ENCODE measurements around the gene NUP214.

NUP214 gene

DNA sequence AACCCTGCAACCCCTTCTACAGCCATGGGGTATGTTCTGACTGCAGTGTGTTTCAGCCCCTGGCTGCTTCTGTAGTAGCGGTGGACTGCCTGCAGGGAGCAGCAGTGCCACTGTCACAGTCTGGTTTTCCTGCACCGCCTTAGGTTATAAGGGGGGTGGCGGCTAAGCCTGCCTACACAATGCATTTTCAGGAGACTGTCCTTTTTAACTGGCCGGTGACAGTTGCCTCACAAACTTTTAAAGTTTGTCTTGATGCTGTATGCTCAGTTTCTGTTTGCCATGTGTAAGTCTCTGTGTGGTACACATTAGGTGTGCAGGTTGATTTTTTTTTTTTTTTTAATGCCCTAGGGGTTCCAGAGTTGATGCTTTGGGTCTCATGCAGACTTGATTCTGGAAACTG is 53.0 kb downstream of the NUP214 start:
- peak; percentile 78 for DNase-seq (ENCODE audit: low spot score)
- TF ChIP-seq, protein P1, sequence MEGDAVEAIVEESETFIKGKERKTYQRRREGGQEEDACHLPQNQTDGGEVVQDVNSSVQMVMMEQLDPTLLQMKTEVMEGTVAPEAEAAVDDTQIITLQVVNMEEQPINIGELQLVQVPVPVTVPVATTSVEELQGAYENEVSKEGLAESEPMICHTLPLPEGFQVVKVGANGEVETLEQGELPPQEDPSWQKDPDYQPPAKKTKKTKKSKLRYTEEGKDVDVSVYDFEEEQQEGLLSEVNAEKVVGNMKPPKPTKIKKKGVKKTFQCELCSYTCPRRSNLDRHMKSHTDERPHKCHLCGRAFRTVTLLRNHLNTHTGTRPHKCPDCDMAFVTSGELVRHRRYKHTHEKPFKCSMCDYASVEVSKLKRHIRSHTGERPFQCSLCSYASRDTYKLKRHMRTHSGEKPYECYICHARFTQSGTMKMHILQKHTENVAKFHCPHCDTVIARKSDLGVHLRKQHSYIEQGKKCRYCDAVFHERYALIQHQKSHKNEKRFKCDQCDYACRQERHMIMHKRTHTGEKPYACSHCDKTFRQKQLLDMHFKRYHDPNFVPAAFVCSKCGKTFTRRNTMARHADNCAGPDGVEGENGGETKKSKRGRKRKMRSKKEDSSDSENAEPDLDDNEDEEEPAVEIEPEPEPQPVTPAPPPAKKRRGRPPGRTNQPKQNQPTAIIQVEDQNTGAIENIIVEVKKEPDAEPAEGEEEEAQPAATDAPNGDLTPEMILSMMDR (IDR thresholded peaks at IDR 0.05; ENCODE audit: extremely low read depth, missing control alignments), result peak; percentile 95

DNA sequence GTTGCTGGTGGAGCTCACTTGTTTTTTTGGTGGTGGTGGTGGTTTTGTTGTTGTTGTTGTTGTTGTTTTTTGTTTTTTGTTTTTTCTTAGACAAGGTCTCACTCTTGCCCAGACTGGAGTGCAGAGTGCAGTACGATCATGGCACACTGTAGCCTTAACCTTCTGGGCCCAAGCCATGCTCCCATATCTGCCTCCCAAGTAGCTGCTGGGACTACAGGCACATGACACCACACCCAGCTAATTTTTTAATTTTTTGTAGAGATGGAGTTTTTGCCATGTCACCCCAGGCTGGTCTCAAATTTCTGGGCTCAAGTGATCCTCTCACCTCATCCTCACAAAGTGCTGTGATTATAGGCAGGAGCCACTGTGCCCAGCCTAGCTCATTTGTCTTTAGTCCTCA is 53.5 kb downstream of the NUP214 start:
- DNase-seq (ENCODE audit: low spot score), result no peak
- TF ChIP-seq, protein P1 (IDR thresholded peaks at IDR 0.05; ENCODE audit: extremely low read depth, missing control alignments), result no peak

DNA sequence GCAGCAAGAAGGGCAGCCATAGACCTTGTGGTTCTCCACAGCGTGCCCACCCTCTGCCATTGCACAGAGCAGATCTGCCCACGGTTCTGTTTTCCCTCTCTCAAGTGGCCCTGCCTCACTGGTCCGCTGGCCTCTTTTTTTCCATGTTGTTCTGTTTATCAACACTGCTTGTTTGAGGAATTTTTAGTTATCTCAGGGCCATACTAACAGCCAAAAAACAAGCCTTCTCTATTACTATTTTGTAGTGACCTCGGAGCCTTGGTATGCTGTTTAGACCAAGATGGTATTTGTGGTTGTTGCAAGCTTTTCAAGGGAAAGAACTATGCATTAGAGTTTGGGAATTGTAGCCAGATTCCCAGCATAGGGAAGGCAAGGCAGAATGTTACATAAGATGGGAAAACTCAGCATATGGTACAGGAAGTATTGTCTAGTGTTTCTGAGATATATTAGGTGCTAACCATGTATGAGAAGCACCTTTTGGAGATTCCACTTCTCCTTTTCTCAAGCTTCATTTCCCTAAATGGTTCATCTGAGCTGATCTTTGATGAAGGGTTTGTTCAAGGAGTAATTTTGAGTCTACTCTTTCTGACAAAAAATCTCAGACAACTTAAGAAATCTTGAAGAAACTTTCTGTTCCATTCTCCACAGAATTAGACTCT is 54.3 kb downstream of the NUP214 start:
- TF ChIP-seq, protein P1 (IDR thresholded peaks at IDR 0.05; ENCODE audit: extremely low read depth, missing control alignments), result no peak
- DNase-seq (ENCODE audit: low spot score), result peak; percentile 31

DNA sequence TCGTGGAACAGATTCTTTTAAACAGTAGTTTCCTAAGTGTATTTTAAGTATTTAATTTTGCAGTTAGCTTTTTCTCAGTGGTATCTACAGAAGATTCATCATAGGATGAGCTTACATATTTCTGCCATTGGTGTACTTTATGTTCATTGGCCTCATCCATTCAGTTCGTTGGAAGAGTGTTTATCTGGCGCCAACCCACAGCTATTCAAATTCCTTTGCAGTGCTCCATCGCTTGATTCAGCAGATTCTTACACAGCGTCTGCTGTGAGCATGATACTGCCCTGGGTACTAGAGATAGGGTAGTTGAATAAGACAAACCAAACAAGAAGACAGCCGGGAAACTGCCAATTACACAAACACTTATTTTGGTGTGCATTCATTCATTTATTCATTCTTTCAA is 55.1 kb downstream of the NUP214 start:
- TF ChIP-seq, protein P1 (IDR thresholded peaks at IDR 0.05; ENCODE audit: extremely low read depth, missing control alignments), result no peak
- DNase-seq (ENCODE audit: low spot score), result no peak

DNA sequence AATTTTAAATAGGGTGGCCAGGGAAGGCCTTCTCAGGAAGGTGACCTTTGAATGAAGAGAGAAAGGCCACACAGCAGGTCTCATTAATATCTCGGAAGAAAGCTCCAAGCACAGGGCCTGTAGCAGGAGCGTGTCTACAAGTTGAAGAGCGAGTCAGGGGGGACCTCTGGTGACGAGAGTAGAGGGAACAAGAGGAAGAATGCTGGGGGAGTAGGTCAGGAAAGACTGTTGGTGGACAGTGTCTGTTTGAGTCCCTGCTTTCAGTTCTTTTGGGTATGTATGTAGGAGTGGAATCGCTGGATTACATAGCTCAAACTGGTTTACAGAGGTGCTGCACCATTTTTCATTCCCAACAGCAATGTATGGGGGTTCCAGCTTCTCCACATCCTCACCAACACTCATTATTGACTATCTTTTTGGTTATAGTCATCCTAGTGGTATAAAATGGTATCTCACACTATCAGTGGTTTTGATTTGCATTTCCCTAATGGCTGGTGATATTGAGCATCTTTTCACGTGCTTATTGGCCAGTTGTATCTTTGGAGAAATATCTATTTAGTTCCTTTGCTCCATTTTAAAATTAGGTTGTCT is 55.8 kb downstream of the NUP214 start:
- TF ChIP-seq, protein P1 (IDR thresholded peaks at IDR 0.05; ENCODE audit: extremely low read depth, missing control alignments), result no peak
- DNase-seq (ENCODE audit: low spot score), result no peak

DNA sequence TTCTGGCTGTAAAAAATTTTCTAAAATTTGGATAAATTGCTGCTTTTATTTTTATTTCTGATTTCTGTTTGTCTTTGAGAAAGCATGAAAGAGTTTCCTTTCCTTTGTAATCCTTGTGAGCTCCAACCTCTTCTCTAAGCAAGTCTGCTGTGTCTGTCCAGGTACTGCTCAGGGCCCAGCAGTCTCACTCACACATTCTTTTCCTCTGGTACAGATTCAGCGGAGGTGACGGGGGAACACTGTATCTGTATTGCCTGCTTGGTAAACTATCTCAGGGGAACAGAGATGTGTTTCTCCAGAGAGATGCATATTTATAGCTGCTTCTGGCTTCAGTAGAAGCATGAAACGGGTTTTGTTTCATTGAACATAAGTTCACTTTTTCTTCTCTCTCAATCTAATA is 60.5 kb downstream of the NUP214 start:
- no peak for DNase-seq (ENCODE audit: low spot score)
- TF ChIP-seq, protein P1 (IDR thresholded peaks at IDR 0.05; ENCODE audit: extremely low read depth, missing control alignments), result no peak

DNA sequence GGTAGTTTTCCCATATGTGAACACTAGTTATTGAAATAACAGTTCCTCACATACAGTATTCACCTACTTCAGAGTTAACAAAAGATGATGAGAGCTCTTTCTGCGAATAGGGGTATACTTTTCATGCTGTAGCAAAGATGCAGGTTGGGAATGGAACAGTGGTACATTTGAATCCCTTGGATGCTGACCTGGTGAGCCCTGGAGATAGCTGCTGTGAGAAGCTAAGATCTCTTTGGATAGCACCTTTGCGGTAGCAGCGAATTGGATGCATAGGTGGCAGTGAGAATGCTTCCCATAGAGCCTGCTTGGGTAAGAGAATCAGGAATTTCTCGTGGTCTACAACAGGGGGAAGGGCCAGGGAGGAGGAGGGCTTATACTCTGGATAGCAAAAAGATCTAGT is 61.2 kb downstream of the NUP214 start:
- TF ChIP-seq, protein P1 (IDR thresholded peaks at IDR 0.05; ENCODE audit: extremely low read depth, missing control alignments), result no peak

More for the DNA sequence above, 61.2 kb downstream of the NUP214 start:
- no peak for DNase-seq (ENCODE audit: low spot score)
